Vagina (tissue), 2 donors: ENCODE data around the gene EDN1.

Experiments
- POLR2A ChIP-seq, 2 donors: fragments of 450-650 bp; IDR thresholded peaks; one replicate each; pipeline ENCODE4 v1.6.1; 2017; ENCODE audit warnings: antibody characterized with exemption in 2 of 2, mild to moderate bottlenecking in 2 of 2, moderate library complexity in 2 of 2
- POLR2AphosphoS5 ChIP-seq, 2 donors: sonication (generic); formaldehyde crosslinking; IDR thresholded peaks; one replicate each; pipeline ENCODE4 v1.9.0; 2017; ENCODE audit warnings: antibody characterized with exemption in 2 of 2, mild to moderate bottlenecking in 2 of 2, low read depth in 1 of 2; ENCODE audit not compliant: insufficient read depth in 1 of 2
- TF ChIP-seq, protein P1 (sequence below), 3 experiments: fragments of 450-650 bp in 2 of 3; fragments of 200-600 bp in 1 of 3; sonication (generic) in 1 of 3; IDR thresholded peaks; one replicate each; pipeline ENCODE4 v1.5.1; 2017 to 2019; ENCODE audit warnings: antibody characterized with exemption in 3 of 3, mild to moderate bottlenecking in 2 of 3, moderate library complexity in 2 of 3

GRCh38 chr6:12314751-12315150 lies 24.6 kb downstream of the EDN1 start:
- TF ChIP-seq POLR2A (IDR thresholded peaks at IDR 0.05) (no peak), POLR2AphosphoS5 (IDR thresholded peaks at IDR 0.05; ENCODE audit: insufficient read depth in 1 of 2, low read depth in 1 of 2) (no peak)
- TF ChIP-seq, protein P1, sequence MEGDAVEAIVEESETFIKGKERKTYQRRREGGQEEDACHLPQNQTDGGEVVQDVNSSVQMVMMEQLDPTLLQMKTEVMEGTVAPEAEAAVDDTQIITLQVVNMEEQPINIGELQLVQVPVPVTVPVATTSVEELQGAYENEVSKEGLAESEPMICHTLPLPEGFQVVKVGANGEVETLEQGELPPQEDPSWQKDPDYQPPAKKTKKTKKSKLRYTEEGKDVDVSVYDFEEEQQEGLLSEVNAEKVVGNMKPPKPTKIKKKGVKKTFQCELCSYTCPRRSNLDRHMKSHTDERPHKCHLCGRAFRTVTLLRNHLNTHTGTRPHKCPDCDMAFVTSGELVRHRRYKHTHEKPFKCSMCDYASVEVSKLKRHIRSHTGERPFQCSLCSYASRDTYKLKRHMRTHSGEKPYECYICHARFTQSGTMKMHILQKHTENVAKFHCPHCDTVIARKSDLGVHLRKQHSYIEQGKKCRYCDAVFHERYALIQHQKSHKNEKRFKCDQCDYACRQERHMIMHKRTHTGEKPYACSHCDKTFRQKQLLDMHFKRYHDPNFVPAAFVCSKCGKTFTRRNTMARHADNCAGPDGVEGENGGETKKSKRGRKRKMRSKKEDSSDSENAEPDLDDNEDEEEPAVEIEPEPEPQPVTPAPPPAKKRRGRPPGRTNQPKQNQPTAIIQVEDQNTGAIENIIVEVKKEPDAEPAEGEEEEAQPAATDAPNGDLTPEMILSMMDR (IDR thresholded peaks at IDR 0.05) = no peak
